ENCODE results near the gene MTUS2. TPM values are rescaled to one million over a fixed set of nuclear protein-coding genes. Genes with fewer than 3 reads are reported as not detected.

Gene MTUS2
- total RNA-seq, 4 donors from 2014 or later, result 0.44 to 1.1 (median 0.48) TPM; not detected in 1

- no peak for TF ChIP-seq CTCF (IDR thresholded peaks at IDR 0.05)
- no peak for ATAC-seq (ENCODE audit: low FRiP score)
- DNase-seq (ENCODE audit: low spot score), result no peak
Measured at GRCh38 chr13:29022968-29023367, 202.8 kb downstream of the MTUS2 start.

- TF ChIP-seq CTCF (IDR thresholded peaks at IDR 0.05), result no peak
- no peak for ATAC-seq (ENCODE audit: low FRiP score)
Measured at GRCh38 chr13:29024783-29025182, 204.6 kb downstream of the MTUS2 start.

GRCh38 chr13:29028868-29029267, 208.7 kb downstream of the MTUS2 start:
- no peak for ATAC-seq (ENCODE audit: low FRiP score)
- no peak for DNase-seq (ENCODE audit: low spot score)
- no peak for TF ChIP-seq CTCF (IDR thresholded peaks at IDR 0.05)

More at GRCh38 chr13:29024783-29025182, 204.6 kb downstream of the MTUS2 start:
- DNase-seq (ENCODE audit: low spot score), result no peak

- DNase-seq (ENCODE audit: low spot score), result no peak
- no peak for ATAC-seq (ENCODE audit: low FRiP score)
- no peak for TF ChIP-seq CTCF (IDR thresholded peaks at IDR 0.05)
Measured at GRCh38 chr13:29038700-29039099, 218.6 kb downstream of the MTUS2 start.

GRCh38 chr13:29039212-29039611, 219.1 kb downstream of the MTUS2 start:
- DNase-seq (ENCODE audit: low spot score) (no peak), ATAC-seq (ENCODE audit: low FRiP score) (no peak)
- no peak for TF ChIP-seq CTCF (IDR thresholded peaks at IDR 0.05)

- ATAC-seq (ENCODE audit: low FRiP score) (no peak), DNase-seq (ENCODE audit: low spot score) (no peak)
- no peak for TF ChIP-seq CTCF (IDR thresholded peaks at IDR 0.05)
Measured at GRCh38 chr13:29046588-29046987, 226.4 kb downstream of the MTUS2 start.

- DNase-seq (ENCODE audit: low spot score) (no peak), ATAC-seq (ENCODE audit: low FRiP score) (no peak)
- no peak for TF ChIP-seq CTCF (IDR thresholded peaks at IDR 0.05)
Measured at GRCh38 chr13:29049524-29049923, 229.4 kb downstream of the MTUS2 start.
